Cardiac muscle cell (in vitro differentiated cells and primary cell): ENCODE measurements around the gene NUP205. TPM values are rescaled to one million over a fixed set of nuclear protein-coding genes. Genes with fewer than 3 reads are reported as not detected.

Experiments used
- DNase-seq, 2 donors: peaks; one replicate each; pipeline versions ENCODE4 v3.0.0 to v3.0.0-alpha.2; 2010 to 2017; ENCODE audit warnings: low read depth in 1 of 2, low spot score in 1 of 2
- H3K27ac ChIP-seq: fragments of 200-600 bp; sonication (generic); 2 replicates; pipeline ENCODE4 v1.5.1; 2016
- H3K27me3 ChIP-seq: fragments of 200-600 bp; sonication (generic); 2 replicates; pipeline ENCODE4 v1.6.0; 2016; ENCODE audit warnings: control low read depth
- H3K36me3 ChIP-seq: fragments of 200-600 bp; sonication (generic); 2 replicates; pipeline ENCODE4 v1.5.1; 2016; ENCODE audit warnings: control low read depth
- H3K4me1 ChIP-seq: fragments of 200-600 bp; sonication (generic); 2 replicates; pipeline ENCODE4 v1.8.1; 2017; ENCODE audit warnings: low read depth, mild to moderate bottlenecking, mixed run types
- H3K4me3 ChIP-seq: fragments of 200-600 bp; sonication (generic); 2 replicates; pipeline ENCODE4 v1.5.1; 2016; ENCODE audit warnings: mild to moderate bottlenecking
- H3K9me3 ChIP-seq: fragments of 200-600 bp; sonication (generic); 2 replicates; pipeline ENCODE4 v1.5.1; 2017; ENCODE audit warnings: low read depth, mild to moderate bottlenecking, control low read depth
- polyA plus RNA-seq: library from polyadenylated mRNA; unstranded; fragments of >200 nt; fragmentation: Nextera tagmentation; extraction: Ambion mirVana; gene quantifications from 2 replicates; pipeline ENCODE4 v1.2.1, GENCODE V29; 2016
- total RNA-seq: library from RNA; depleted of rRNA; stranded (reverse); fragments of >200 nt; gene quantifications from 2 replicates; pipeline ENCODE4 v1.2.3, GENCODE V29; 2016
- TF ChIP-seq, protein P1 (sequence below): IDR thresholded peaks from 2 replicates; pipeline ENCODE4 v1.5.1; 2012; ENCODE audit warnings: low read depth, mild to moderate bottlenecking, low read length

Gene NUP205
- total and polyA plus RNA-seq, 2 experiments from 2014 or later: 21.8 to 33.9 TPM

DNA sequence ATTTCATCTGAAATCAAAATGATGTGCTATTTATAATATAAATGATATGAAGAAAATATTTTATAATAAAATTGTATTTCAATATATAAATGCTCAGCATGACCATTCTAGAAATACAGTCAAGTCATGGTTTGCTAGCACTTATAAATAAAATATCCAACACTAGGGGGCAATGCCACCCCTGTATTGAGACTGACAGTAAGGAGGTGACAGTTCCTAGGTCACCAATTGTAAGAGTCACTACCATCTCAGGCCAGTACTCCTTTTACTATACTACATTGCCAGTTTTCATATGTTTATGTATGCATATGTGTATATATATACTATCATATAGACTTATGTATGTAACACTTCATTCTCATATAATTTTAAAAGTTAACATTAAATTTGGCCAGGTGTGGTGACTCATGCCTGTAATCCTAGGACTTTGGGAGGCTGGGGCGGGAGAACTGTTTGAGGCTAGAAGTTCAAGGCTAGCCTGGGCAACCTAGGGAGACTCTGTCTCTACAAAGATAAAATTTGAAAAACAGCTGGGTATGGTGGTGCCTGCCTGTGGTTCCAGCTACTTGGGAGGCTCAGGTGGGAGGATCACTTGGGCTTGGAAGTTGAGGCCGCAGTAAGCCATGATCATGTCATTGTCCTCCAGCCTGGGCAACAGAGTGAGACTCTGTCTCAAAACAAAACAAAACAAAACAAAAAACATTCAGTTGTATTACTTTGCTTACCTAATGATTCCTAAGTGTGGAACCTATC lies 45.4 kb upstream of the NUP205 start:
- TF ChIP-seq, protein P1, sequence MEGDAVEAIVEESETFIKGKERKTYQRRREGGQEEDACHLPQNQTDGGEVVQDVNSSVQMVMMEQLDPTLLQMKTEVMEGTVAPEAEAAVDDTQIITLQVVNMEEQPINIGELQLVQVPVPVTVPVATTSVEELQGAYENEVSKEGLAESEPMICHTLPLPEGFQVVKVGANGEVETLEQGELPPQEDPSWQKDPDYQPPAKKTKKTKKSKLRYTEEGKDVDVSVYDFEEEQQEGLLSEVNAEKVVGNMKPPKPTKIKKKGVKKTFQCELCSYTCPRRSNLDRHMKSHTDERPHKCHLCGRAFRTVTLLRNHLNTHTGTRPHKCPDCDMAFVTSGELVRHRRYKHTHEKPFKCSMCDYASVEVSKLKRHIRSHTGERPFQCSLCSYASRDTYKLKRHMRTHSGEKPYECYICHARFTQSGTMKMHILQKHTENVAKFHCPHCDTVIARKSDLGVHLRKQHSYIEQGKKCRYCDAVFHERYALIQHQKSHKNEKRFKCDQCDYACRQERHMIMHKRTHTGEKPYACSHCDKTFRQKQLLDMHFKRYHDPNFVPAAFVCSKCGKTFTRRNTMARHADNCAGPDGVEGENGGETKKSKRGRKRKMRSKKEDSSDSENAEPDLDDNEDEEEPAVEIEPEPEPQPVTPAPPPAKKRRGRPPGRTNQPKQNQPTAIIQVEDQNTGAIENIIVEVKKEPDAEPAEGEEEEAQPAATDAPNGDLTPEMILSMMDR: peak; percentile 57
- Histone ChIP-seq H3K27ac (no peak overlapping the region), H3K4me3 (no peak overlapping the region), H3K9me3 (no peaks in the 10 kb centered on the region), H3K4me1 (peaks cover 13% of the 10 kb centered on the region), H3K27me3 (no peaks in the 10 kb centered on the region), H3K36me3 (no peaks in the 10 kb centered on the region)
- peak; percentile 63 to 74 for DNase-seq

DNA sequence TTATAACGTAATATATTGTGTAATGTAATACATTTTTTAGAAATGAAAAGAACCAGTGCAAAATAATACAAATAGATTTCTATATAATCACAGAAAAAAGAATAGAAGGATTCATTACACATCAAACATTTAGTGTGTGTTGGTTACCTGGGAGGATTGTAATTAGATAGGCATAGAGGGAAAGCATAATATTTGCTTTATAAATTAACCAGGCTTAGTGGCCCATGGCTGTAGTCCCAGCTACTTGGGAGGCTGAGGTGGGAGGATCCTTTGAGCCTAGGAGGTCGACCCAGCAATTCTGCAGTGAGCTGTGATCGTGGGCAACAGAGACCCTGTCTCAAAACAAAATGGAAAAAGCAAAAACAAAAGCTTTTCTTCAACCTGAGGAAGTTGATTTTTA lies 42.9 kb upstream of the NUP205 start:
- TF ChIP-seq, protein P1: no peak
- Histone ChIP-seq H3K27ac (no peak overlapping the region), H3K9me3 (no peaks in the 10 kb centered on the region), H3K36me3 (no peaks in the 10 kb centered on the region), H3K4me1 (peaks cover 6% of the 10 kb centered on the region), H3K4me3 (no peak overlapping the region), H3K27me3 (no peaks in the 10 kb centered on the region)
- no peak for DNase-seq

DNA sequence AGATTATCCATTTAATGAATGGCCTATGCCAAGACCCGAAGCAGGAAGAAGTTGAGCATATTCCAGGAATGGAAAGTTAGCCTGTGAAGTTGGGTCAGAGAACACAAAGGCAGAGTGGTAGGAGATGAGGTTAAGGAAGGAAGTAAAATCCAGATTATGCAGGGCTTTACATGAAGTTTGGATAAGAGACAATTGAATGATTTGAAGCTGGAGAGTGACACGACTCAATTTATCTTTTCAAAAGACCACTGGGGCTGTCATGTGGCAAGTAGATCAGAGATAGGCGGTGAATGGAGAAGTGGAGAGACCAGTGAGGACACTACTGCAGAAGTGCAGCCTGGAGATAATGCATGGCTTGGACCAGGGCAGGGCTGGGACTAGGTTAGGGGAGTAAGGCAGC lies 40.7 kb upstream of the NUP205 start:
- Histone ChIP-seq H3K4me1 (peaks cover 6% of the 10 kb centered on the region), H3K4me3 (no peak overlapping the region), H3K36me3 (no peaks in the 10 kb centered on the region), H3K27me3 (no peaks in the 10 kb centered on the region), H3K27ac (no peak overlapping the region), H3K9me3 (no peaks in the 10 kb centered on the region)
- TF ChIP-seq, protein P1: no peak
- no peak for DNase-seq

DNA sequence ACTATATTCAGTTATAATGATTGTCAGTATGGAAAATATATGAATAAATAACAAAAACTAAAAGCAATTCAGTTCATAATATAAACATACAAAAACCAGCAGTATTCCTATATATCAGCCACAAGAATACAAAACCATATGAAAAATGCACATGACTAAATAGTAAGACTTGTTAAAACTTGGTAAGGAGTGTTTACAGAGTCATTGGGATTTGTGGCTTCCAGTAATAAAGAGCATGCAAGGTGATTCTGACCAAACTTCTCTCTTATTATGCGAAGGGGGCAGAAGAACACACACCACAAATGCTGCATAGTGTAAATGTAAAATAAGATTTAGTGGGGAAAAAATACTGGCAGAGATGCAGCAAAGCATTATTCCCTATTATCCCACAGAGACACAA lies 39.0 kb upstream of the NUP205 start:
- TF ChIP-seq, protein P1: no peak
- Histone ChIP-seq H3K36me3 (no peaks in the 10 kb centered on the region), H3K4me1 (peaks cover 6% of the 10 kb centered on the region), H3K27me3 (no peaks in the 10 kb centered on the region), H3K9me3 (no peaks in the 10 kb centered on the region), H3K27ac (no peak overlapping the region), H3K4me3 (no peak overlapping the region)
- DNase-seq: no peak

DNA sequence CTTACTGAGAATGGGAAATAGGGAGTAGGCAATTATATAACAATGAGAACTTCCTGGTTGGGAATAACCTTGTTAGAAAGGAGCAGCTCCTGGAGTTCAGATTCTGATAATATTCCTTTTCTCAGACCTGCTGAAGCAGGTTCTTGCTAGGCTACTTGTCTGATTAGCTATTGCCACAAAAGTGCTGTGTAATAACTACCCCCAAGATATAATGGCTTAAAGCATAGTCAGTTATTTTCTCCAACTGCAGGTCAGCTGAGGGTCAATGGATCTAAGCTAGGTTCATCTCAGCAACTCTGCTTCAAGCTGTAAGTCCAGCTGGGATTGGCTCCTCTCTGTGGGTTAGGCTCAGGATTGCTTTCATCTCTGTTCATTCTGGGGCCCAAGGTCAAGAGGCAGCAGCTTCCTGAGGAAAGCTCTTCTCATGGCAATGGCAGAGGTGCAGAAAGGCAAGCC lies 38.5 kb upstream of the NUP205 start:
- H3K27ac ChIP-seq: peak overlapping the region; percentile 12
- no peaks in the 10 kb centered on the region for H3K27me3 ChIP-seq
- H3K4me1 ChIP-seq: peaks cover 6% of the 10 kb centered on the region
- TF ChIP-seq, protein P1: no peak
- H3K9me3 ChIP-seq: no peaks in the 10 kb centered on the region
- H3K4me3 ChIP-seq: no peak overlapping the region
- no peaks in the 10 kb centered on the region for H3K36me3 ChIP-seq
- peak in 1 of 2 donors; percentile 4 for DNase-seq
